GM19238 (cell line): ENCODE results near the gene LSMEM2.
"Not testable (repeated sequence)": the region's sequence is repeated elsewhere in the genome, so short reads cannot be mapped to it uniquely, and the experiment has no call there.

Experiments
- DNase-seq: peaks from one replicate; pipeline ENCODE4 v3.0.0; 2011; ENCODE audit warnings: low spot score; ENCODE audit not compliant: insufficient read length

Gene LSMEM2

GRCh38 chr3:50245831-50246516 is 32.9 kb upstream of the LSMEM2 start:
- peak; percentile 85 for DNase-seq

- peak; percentile 54 for DNase-seq
Measured at GRCh38 chr3:50246517-50246954, 32.4 kb upstream of the LSMEM2 start.

DNA sequence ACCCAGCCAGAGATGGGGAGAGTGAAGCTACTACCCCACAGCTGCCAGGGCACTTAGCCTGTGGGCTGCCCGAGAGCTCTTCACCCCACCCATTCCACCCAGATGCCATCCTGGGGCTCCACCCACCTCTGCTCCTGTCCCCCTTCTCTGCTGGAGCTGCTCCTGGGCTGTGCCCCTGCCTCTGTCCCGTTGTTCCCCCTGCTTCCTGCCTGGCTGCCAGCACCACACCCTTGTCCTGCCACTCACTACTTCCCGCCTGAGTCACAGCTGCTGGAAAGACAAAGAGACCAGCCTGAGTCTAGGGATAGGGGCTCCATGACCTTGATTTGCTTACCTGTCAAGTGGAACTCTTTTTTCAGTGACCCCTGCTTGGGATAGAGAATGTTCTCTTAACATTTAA is 30.5 kb upstream of the LSMEM2 start:
- no peak for DNase-seq

DNA sequence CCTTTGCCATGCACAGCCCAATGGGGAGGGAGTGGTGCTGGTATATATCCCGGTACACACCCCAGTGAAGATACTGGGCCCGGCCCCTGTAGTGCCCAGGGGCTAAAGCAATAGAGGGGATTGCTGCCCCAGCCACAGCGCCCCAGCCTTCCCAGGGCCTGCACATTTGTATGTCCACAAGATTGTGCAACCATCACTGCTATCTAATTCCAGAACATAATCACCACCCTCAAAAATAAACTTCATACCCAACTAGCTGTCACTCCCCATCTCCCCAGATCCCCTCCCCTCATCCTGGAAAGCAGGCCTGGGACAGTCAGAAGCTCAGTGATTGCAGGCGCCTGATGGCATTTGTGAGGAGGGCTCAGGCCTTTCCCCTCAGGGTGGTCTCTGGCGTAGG is 29.4 kb upstream of the LSMEM2 start:
- no peak for DNase-seq

- no peak for DNase-seq
Measured at GRCh38 chr3:50250514-50250913, 28.4 kb upstream of the LSMEM2 start.

GRCh38 chr3:50251220-50251619 is 27.7 kb upstream of the LSMEM2 start:
- no peak for DNase-seq

- no peak for DNase-seq
Measured at GRCh38 chr3:50254577-50255250, 24.2 kb upstream of the LSMEM2 start.

- no peak for DNase-seq
Measured at GRCh38 chr3:50255251-50255615, 23.7 kb upstream of the LSMEM2 start.

- no peak for DNase-seq
Measured at GRCh38 chr3:50256978-50257890, 21.7 kb upstream of the LSMEM2 start.

DNA sequence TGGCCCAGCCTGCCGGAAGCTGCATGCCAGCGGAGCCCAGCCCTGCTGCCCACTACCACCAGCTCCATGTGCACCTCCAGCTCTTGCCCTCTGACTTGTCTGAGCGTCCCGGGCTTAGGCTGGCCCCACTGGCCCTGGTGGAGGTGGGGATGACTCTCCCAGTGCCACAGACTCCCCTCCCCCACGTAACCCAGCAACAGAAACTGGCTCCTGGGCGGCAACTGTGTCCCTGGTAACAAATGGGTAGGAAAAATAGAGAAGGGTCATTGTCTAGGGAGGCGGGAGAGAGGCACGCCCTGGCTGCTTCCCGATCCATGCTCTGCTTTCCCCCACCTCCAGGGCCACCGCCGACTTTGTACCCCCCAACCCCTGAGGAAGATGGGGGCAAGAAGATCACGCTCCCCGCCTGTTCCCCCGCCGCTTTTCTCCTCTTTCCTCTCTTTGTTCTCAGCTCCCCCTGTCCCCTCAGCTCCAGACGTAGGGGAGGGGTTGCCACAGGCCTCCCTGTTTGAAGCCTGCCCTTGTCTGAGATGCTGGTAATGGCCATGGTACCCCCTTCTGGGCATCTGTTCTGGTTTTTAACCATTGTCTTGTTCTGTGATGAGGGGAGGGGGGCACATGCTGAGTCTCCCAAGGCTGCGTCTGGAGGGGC is 20.7 kb upstream of the LSMEM2 start:
- no peak for DNase-seq

DNA sequence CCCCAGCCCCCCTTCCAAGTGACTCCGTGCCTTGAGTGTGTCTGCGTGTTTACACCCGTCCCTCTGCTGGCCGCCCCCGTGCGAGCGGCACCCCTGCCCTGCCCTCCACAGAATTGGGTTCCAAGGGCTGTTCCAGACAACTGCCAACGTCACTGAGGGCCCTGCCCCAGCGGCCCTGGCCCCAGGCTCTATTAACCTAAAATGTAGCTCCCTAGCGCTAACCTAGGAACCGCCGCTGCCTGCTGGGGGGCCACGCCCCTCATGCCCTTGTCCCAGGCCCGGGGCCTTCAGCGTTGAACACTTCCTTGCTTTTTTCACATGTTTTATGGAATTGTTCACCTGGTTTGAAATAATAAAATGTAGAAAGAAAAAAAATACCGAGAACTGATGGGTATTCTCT is 19.9 kb upstream of the LSMEM2 start:
- no peak for DNase-seq

DNA sequence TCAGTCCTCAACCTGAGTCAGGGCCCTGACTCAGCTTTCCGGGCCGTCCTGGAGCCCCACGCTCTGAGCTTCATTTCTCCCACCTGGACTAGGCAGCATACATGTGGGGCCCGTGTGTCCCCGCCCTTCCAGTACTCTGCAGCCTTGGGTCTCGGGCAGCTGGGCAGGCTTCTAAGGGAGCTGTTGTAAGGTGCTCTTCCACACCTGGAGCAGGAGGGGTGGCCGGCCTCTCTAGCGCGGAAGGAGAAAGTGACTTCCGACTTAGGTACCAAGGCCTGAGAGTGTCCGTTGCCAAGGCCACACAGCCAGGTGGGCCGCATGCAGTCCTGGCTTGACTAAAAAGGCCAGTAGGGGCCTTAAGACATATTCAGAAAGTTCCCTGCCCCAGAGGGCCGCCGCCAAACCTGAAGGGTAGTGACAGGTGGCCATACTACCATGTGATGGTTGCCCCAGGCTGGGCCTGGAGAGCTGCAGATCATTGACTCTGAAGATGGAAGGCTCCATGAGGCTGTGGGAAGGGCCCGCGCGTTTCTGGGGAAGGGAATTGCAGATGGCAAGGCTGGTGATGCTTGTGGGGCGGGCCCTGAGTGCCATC is 19.4 kb upstream of the LSMEM2 start:
- DNase-seq, result no peak

DNA sequence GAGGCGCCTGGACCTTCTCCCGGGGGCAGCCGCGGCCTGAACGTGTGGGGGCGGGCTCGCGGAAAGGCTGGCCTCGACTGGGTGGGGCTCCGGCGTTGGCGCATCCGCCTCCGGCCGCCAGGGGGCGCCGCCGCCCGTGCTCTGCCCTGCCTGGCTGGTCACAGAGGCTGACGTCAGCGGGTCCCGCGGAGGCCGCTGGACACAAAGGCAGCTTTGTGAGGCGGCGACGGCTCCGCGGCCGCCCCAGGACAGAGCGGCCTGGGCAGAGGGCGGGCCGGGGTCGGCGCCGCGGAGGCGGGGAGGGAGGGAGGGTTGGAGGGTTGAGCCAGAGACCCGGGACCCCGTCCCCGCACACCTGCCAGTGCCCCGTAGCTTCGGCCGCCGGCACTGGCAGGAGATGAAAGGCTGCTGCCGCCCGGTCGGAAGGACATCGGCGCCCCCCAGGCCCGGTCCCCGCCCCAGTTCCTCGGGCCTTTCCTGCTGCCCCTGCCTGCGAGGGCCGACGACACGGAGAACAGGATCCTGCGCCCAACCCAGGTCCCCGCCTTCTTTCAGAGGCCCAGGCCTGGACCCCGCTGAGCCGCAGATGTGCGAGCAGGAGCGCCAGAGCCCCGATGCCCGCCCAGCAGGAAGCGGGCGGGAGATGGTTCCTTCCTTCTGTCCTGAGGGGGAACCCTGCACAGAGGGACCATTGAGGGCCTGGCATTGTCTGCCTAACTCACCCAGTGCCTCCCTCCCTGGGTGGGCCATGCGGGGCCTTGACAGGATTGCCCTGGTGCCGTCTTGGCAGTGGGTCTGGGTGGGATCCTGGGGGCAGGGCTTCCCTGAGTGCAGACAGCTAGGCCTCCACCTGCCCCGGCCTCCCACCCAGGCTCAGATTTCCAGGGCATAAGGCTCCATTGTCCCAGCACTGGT is 18.6 kb upstream of the LSMEM2 start:
- peak; percentile 97 for DNase-seq

DNA sequence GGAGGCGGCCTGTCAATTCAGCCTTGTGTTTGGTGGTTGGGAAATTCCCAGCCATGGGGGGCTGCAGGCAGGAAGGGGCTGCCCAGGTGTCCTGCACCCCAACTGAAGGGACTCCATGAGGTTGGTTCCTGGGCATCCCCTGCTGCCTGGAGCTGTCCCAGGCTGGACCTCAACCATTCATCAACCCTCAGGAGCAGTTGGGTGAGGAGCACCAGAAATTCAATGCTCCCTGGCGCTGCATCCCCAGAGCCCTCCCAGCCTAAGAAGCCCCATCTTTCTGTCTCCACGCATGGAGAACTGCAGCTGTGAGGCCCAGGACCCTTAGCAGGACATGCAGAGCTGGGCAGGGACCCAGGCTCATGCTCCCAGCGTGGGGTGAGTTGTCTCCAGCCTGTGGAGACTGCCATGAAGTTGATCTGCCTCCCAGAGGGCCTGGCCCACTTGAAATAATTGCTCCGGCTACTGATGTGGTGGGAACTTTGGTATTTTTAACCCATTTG is 17.9 kb upstream of the LSMEM2 start:
- DNase-seq, result no peak

GRCh38 chr3:50261505-50261904 is 17.4 kb upstream of the LSMEM2 start:
- DNase-seq, result no peak

DNA sequence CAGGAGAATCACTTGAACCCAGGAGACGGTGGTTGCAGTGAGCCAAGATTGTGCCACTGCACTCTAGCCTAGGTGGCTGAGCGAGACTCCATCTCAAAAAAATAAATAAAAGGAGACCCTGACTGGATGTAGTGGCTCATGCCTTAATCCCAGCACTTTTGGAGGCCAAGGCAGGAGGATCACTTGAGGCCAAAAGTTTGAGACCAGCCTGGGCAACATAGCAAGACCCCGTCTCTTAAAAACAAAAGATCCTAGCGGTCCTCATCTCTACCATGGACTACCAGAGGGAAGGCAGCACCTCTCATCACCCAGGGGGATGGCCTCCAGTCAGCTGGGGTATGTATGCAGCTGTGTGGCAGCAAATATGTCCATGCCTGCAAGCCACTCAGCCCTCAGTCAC is 16.7 kb upstream of the LSMEM2 start:
- DNase-seq, result not testable (repeated sequence)

- DNase-seq, result no peak
Measured at GRCh38 chr3:50262778-50263177, 16.1 kb upstream of the LSMEM2 start.

DNA sequence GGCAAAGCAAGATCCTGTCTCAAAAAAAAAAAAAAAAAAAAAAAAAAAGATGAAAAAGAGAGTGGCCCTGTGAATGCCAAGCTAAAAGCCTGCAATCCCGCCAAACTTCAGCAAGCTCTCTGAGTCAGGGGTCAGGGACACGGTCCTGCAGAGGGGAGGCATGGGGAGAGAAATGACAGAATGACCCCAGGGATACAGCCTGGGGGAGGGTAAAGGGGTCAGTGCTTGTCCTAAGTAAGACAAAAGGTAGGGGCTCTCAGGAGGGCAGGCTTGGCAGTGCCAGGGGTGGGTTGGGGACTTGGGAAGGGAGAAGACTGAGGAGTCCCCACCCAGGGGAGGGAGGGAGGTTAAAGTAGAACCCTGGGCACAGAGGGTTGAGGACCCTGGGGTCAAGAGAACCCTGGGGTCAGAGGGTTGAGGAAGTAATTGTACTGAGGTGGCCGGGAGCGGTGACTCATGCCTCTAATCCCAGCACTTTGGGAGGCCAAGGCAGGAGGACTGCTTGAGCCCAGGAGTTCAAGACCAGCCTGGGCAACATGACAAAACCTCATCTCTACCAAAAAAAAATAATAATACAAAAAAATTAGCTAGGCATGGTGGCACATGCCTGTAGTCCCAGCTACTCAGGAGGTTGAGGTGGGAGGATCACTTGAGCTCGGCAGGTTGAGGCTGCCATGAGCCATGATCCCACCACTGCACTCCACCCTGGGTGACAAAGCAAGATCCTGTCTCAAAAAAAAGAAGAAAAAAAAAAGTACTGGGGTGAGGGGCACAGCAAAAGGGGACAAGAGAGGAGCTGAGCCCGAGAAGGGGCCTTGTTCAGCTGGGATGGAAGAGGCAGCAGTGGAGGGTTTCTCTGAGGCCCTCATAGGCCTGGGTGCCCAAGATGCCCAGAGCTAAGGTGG is 15.2 kb upstream of the LSMEM2 start:
- no peak for DNase-seq

- DNase-seq, result no peak
Measured at GRCh38 chr3:50264383-50264963, 14.4 kb upstream of the LSMEM2 start.
